Endothelial cell (in vitro differentiated cells): Measurements from ENCODE around the gene IGFN1. TPM values are rescaled to one million over a fixed set of nuclear protein-coding genes. Genes with fewer than 3 reads are reported as not detected.

ENCODE experiments used
- DNase-seq: peaks from one replicate; pipeline ENCODE4 v3.0.0; 2021; ENCODE audit warnings: low spot score
- H3K27ac Mint-ChIP-seq: one replicate; pipeline ENCODE4 v1.8.0; 2021; ENCODE audit warnings: mixed read lengths, inconsistent platforms; ENCODE audit not compliant: unreplicated experiment
- H3K27me3 Mint-ChIP-seq: one replicate; pipeline ENCODE4 v1.8.0; 2021; ENCODE audit warnings: mild to moderate bottlenecking, moderate library complexity, mixed read lengths, inconsistent platforms; ENCODE audit not compliant: unreplicated experiment
- H3K36me3 Mint-ChIP-seq: one replicate; pipeline ENCODE4 v1.8.0; 2021; ENCODE audit warnings: mild to moderate bottlenecking, low read depth, mixed read lengths, inconsistent platforms; ENCODE audit not compliant: unreplicated experiment
- H3K4me1 Mint-ChIP-seq: one replicate; pipeline ENCODE4 v1.8.0; 2021; ENCODE audit warnings: mild to moderate bottlenecking, mixed read lengths, inconsistent platforms; ENCODE audit not compliant: unreplicated experiment
- H3K4me3 Mint-ChIP-seq: one replicate; pipeline ENCODE4 v1.8.0; 2021; ENCODE audit warnings: mild to moderate bottlenecking, mixed read lengths, inconsistent platforms; ENCODE audit not compliant: unreplicated experiment
- H3K9me3 Mint-ChIP-seq: one replicate; pipeline ENCODE4 v1.8.0; 2021; ENCODE audit warnings: mixed read lengths, inconsistent platforms; ENCODE audit not compliant: unreplicated experiment
- total RNA-seq: library from RNA; stranded (reverse); fragmentation: NEBNext Ultra II Directional; extraction: Animal tissue kit (Norgen Biotek cat#: 25700); gene quantifications from one replicate; pipeline ENCODE4 v1.2.1, GENCODE V29; 2021; ENCODE audit not compliant: unreplicated experiment
- TF ChIP-seq, protein P1 (sequence below): fragments of 200-600 bp; sonication (generic); IDR thresholded peaks from one replicate; pipeline ENCODE4 v1.5.0; 2021; ENCODE audit warnings: antibody characterized with exemption; ENCODE audit not compliant: unreplicated experiment

IGFN1 gene
- total RNA-seq, 1 donor from 2014 or later, result not detected

GRCh38 chr1:201224666-201225370, 34.2 kb downstream of the IGFN1 start:
- TF ChIP-seq, protein P1, sequence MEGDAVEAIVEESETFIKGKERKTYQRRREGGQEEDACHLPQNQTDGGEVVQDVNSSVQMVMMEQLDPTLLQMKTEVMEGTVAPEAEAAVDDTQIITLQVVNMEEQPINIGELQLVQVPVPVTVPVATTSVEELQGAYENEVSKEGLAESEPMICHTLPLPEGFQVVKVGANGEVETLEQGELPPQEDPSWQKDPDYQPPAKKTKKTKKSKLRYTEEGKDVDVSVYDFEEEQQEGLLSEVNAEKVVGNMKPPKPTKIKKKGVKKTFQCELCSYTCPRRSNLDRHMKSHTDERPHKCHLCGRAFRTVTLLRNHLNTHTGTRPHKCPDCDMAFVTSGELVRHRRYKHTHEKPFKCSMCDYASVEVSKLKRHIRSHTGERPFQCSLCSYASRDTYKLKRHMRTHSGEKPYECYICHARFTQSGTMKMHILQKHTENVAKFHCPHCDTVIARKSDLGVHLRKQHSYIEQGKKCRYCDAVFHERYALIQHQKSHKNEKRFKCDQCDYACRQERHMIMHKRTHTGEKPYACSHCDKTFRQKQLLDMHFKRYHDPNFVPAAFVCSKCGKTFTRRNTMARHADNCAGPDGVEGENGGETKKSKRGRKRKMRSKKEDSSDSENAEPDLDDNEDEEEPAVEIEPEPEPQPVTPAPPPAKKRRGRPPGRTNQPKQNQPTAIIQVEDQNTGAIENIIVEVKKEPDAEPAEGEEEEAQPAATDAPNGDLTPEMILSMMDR, result no peak
- H3K27me3 Mint-ChIP-seq, result peaks cover 5% of the 10 kb centered on the region

GRCh38 chr1:201226178-201226514, 35.5 kb downstream of the IGFN1 start:
- TF ChIP-seq, protein P1, result no peak
- H3K36me3 Mint-ChIP-seq, result no peaks in the 10 kb centered on the region
- DNase-seq, result no peak
- no peak overlapping the region for H3K4me3 Mint-ChIP-seq
- H3K27me3 Mint-ChIP-seq, result peaks cover 5% of the 10 kb centered on the region
- H3K27ac Mint-ChIP-seq, result no peak overlapping the region
- no peaks in the 10 kb centered on the region for H3K4me1 Mint-ChIP-seq
- no peaks in the 10 kb centered on the region for H3K9me3 Mint-ChIP-seq

More at GRCh38 chr1:201224666-201225370, 34.2 kb downstream of the IGFN1 start:
- DNase-seq, result no peak
- Mint-ChIP-seq H3K4me1 (no peaks in the 10 kb centered on the region), H3K27ac (no peak overlapping the region), H3K9me3 (no peaks in the 10 kb centered on the region), H3K36me3 (no peaks in the 10 kb centered on the region), H3K4me3 (no peak overlapping the region)

DNA sequence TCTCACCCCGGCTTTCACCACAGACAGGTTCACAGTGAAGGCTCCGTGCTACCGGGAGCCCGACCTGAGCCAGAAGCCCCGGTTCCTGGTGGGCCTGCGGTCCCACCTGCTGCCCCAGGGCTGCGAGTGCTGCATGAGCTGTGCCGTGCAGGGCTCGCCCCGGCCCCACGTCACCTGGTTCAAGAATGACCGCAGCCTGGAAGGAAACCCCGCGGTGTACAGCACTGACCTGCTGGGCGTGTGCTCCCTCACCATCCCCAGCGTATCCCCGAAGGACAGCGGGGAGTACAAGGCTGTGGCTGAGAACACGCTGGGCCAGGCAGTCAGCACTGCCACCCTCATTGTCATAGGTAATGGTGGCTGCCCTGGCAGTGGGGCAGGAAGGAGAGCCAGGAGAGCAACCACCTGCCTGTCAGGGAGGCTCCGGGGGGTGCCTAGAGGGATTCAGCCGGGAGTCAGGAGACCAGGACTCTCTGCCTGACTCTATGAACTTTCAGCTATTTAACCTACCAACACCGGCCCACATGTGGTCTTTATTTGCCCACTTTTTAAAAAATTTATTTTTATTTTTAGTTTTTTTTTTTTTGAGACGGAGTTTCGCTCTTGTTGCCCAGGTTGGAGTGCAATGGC, 36.4 kb downstream of the IGFN1 start:
- TF ChIP-seq, protein P1, result no peak
- Mint-ChIP-seq H3K9me3 (no peaks in the 10 kb centered on the region), H3K27ac (no peak overlapping the region), H3K27me3 (peaks cover 5% of the 10 kb centered on the region), H3K36me3 (no peaks in the 10 kb centered on the region), H3K4me1 (no peaks in the 10 kb centered on the region), H3K4me3 (no peak overlapping the region)
- no peak for DNase-seq

GRCh38 chr1:201228011-201228983, 37.7 kb downstream of the IGFN1 start:
- TF ChIP-seq, protein P1, result no peak
- peaks cover 5% of the 10 kb centered on the region for H3K27me3 Mint-ChIP-seq
- DNase-seq, result no peak
- no peak overlapping the region for H3K4me3 Mint-ChIP-seq
- no peak overlapping the region for H3K27ac Mint-ChIP-seq
- H3K9me3 Mint-ChIP-seq, result peaks cover 4% of the 10 kb centered on the region
- no peaks in the 10 kb centered on the region for H3K4me1 Mint-ChIP-seq
- H3K36me3 Mint-ChIP-seq, result no peaks in the 10 kb centered on the region
